HG03103 (cell line): ENCODE data around the gene HECW1.

Source experiments
- ATAC-seq: cut with Tn5 transposase; IDR thresholded peaks from one replicate; pipeline ENCODE4 v1.9.1; 2021; ENCODE audit warnings: low read depth; ENCODE audit not compliant: unreplicated experiment

The HECW1 gene

GRCh38 chr7:43486634-43487033 is 374.2 kb downstream of the HECW1 start:
- no peak for ATAC-seq

DNA sequence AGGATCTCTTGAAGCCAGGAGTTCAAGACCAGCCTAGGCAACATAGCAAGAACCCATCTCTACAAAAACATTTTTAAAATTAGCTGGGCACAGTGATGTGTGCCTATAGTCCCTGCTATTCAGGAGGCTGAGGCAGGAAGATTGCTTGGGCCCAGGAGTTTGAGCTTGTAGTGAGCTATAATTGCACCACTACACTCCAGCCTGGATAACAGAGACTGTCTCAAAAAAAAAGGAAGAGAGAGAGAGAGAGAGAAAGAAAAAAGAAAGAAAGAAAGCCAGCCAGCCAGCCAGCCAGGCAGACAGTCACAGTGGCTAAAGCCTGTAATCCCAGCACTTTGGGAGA is 375.3 kb downstream of the HECW1 start:
- no peak for ATAC-seq

GRCh38 chr7:43489257-43489656 is 376.8 kb downstream of the HECW1 start:
- ATAC-seq = no peak

DNA sequence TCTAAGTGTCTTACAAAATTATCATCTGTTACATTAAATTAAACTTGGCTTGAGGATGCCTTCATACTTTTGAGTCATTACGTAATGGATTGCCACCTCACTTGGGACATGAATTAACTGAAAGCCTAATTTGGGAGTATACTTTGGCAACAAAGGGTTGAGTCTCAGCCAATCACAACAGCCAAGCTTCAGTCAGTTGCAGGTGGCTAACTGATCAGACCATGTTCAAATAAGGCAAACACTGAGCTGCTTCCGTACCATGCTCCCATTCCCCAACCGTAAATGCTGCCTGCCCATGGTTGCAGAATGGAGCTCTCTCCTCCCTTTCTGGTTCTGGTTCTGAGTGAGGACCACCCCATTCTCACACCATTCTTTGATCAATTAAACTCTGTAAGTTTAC is 377.6 kb downstream of the HECW1 start:
- ATAC-seq = no peak

DNA sequence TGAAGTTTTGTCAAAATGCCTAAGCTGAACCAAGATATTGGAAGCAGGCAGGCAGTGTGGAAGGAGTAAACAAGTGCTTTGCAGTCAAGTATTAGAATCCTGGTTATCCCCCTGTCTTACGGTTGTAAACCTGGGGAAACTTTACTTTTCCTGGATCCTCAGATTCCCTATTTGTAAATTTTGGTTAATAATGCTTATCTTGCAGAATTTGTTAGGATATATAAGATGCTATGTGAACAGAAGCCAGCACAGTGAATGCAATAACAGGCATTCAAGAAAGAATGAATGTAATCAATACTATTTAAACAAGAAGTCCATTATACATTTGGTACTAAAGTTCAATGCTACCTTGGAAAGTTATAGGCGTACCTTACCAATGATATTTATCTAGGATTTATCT is 378.7 kb downstream of the HECW1 start:
- no peak for ATAC-seq

- ATAC-seq = no peak
Measured at GRCh38 chr7:43491984-43492383, 379.5 kb downstream of the HECW1 start.

DNA sequence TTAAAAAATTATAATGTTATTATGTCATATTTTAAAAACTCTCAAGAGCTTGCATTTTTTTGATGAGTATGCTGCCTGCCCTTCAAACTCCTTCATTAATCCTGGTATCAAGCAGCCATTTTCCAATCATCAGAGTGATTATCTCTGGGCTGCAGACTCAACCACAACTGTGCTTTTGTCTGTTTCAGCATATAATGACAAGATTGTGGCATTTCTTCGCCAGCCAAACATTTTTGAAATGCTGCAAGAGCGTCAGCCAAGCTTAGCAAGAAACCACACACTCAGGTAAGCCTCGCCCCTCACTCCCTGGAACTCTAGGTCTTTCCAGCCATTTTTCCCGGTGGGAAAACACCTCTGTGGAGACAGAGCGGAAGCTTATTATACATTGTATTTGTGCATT is 380.4 kb downstream of the HECW1 start:
- ATAC-seq = no peak

DNA sequence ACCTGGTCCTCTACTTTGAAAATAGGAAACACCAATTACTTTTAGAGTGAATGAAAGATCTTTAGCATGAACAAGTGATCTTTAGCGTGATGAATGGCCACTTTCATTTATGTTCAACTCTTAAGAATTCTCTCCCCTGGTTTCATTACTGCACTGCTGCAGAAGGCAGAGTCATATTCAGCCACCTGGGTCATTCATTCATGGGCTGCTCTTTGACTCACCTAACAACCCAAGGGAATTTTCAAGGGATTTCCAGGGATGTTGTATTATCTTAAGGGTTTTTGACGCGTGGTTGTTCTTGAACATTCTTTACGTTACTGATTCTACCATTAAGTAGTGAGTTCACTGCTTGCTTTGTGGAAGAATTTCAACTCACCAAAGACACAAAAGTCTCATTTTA is 383.1 kb downstream of the HECW1 start:
- ATAC-seq = no peak

DNA sequence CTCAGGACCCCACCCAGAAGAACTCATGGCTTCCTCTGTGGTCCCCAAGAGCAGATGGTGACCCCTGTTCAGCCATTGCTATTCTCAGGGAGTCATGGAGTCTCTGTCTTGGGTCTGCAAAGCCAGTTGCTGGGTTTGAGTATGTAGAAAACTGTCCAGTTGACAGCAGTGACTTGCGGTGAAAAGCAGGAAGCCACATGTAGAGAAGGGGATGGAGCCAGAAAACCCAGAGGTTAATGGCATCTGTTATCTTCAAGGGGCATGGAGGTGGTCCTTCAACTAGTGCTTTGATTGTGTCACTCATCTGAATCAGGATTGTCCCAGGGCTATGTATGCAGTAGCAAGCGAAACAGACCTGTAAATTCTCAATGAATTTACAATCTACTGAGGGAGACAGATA is 384.1 kb downstream of the HECW1 start:
- no peak for ATAC-seq

GRCh38 chr7:43501870-43502269 is 389.4 kb downstream of the HECW1 start:
- no peak for ATAC-seq

DNA sequence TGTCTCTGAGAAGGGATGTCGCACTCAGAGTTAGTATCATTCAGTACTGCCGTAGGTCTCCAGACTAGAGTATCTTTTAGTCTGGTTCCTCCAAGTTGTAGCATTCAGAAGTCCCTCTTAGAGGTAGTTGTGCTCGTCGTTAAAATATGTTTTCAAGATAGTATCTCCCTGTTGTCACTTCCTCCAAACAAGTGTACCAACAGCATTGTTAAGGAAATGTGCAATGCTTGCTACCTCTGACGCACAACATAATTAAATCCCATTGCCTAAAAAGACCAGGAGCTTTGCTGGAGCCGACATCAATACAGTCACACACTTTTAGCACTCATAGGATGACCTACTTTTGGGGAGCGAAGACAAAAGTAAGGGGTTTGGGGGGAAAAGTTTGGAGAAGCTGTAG is 390.5 kb downstream of the HECW1 start:
- no peak for ATAC-seq

GRCh38 chr7:43505412-43505811 is 393.0 kb downstream of the HECW1 start:
- ATAC-seq = no peak

DNA sequence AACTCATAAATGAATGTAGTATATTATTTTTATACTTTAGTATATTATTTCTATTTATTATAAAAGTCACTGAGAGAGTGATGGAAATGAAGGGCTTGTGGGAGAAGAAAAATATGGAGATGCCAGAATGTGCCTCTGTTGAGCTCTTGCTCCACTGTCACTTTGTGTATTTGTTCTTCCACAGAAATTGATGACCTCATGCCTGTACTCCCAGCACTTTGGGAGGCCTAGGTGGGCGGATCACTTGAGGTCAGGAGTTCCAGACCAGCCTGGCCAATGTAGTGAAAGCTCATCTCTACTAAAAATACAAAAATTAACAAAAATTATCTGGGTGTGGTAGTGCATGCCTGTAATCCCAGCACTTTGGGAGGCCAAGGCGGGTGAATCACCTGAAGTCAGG is 394.0 kb downstream of the HECW1 start:
- ATAC-seq = no peak

DNA sequence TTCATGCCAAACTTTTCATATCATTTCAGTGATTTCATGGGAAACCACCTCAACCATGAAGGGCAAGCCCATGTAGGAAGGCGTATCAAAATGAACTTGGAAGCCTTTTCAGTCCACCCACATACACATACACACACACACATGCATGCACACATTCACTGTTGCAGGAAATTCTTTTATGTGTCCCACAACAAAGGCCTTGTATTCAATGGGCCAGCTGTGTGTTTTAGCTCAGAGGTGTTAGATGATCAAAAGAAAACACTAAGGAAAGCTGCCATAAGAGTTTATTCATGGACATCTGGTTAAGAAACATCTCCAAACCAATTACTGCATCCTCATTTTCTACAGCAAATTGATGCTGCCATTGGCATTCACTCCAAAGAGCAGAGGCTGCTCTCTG is 396.0 kb downstream of the HECW1 start:
- ATAC-seq = no peak

DNA sequence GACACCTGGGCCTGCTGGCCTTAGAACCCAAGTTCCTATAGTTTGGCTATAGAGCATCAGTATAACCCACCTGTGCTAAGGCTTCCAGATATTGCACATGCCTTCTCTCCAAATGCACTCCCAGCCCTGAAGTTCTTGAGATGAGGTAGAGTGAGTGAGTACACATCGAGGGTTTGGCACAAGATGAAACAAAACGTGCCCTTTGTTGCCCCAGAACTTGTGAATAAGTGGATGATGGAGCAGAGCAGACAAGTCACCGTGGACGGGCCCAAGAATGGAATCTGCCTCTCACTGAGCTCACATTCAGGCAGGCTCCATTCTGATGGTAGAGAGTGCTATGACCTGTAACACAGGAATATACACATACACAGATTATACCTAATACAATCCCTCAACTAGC is 397.5 kb downstream of the HECW1 start:
- ATAC-seq = no peak

DNA sequence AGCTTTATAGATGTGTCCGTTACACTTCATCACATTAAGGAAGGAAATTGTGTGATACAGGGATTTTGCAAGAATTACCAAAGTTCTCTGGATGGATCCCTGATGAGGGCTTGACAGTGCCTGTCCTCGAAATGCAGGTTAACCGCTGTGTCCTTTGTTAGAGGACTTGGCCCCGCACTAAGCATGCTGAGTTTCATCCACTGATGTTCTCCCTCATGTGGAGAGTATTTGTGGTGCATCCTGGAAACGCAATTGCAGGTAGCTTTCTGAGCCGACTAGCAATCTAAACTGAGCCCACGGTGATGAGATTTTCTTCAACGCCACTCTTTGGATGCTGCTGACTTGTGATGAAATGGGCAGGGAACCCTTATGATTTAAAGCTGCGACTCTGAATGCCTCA is 398.6 kb downstream of the HECW1 start:
- no peak for ATAC-seq

- ATAC-seq = no peak
Measured at GRCh38 chr7:43511769-43512515, 399.5 kb downstream of the HECW1 start.

DNA sequence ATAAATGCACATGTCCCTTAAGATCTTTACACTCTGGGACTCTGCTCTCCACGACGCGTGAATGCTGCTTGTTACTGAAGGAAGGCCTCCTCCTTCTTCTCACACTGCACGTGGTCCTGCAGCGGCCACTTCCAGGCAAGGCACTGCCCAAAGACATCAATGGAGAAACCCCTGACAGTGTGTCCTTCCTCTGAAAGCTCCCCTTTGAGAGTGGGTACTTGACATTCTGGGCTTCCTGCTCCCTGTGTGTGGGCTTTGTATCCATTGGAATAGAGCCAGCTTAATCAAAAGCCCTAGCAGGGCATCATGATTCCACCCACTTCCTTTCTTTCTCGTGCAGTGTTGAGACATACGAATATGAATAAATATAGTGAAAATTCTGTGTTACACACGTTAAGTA is 400.8 kb downstream of the HECW1 start:
- no peak for ATAC-seq

DNA sequence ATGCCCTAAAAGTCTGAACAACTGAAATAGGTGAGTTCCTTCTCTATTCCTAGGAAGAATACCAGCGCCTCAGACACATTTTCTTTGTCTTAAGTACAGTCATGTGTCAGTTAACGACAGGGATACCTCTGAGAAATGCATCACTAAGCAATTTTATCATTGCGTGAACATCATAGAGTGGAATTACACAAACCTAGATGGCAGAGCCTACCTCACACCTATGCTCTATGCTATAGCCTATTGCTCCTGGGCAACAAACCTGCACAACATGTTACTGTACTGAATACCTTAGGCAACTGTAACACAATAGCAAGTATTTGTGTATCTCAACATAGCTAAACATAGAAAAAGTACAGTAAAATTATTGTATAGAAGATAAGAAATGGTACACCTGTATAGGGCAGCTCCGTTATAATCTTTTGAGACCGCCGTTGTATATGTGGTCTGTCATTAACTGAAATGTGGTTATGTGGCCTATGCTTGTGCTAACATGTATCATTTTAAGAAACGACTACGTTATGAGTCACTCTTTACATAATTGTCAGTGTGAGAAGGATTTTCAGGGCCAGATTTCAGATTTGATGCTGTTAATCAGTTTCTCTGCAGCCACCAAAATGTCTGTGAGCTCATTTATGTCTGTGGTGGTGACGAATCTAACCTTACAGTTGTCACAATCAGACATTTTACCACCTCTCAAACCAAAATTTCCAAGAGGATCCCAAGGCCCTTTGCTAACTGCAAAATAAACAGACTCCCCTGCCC is 404.3 kb downstream of the HECW1 start:
- no peak for ATAC-seq

DNA sequence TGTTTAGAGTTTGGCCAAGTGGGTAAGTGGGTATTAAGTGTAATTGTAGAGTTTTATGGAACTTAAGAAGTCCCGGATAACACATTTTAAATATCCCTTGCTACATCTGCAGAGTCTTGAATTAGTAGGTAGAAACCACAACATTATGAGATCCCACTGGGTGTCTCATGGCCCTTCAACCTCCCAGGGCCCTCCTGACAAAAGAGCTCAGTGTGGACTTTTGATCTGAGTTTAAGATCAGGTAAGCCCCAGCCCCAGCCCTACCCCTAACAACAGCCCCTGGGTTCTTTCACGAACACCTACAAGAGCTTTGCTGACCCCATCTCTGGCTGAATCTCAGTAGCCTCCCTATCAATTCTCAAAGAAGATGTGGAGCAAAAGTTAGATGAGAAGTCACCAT is 405.0 kb downstream of the HECW1 start:
- ATAC-seq = no peak

GRCh38 chr7:43520201-43520600 is 407.8 kb downstream of the HECW1 start:
- ATAC-seq = no peak

DNA sequence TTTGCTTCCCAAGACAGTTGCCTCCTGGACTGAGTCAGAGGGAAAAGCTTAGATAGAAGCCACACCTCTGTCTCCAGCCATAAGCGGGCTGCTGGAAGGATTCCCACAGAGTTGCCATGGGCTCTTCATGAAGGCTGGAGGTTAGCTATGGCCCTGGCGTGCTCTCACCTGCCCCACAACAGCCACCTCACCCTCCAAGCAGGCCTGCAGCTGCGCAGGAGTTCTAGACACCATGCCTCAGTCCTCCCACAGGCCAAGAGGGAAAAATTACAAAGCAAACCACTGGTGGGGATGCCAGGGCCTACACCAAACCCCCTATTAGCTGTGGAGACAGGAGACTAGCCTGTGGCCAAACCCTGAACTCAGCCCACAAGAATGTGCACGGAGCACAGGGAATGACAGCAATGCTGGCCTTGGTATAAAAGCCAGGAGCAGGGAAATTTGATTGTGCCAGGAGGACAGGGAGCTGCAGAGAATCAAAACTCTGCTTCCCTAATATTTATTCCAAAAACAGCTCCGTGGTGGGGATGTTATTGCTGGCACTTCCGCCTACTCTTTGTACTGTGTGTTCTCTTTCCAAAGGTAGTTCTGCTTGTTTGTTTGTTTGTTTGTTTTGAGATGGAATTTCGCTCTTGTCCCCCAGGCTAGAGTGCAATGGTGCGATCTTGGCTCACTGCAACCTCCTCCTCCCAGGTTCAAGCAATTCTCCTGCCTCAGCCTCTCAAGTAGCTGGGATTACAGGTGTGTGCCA is 410.1 kb downstream of the HECW1 start:
- no peak for ATAC-seq
